HG03575 (cell line): Measurements from ENCODE around the gene LGALS12.
"Not testable (repeated sequence)": the region's sequence is repeated elsewhere in the genome, so short reads cannot be mapped to it uniquely, and the experiment has no call there.

Experiments
- ATAC-seq: cut with Tn5 transposase; IDR thresholded peaks from one replicate; pipeline ENCODE4 v1.9.1; 2021; ENCODE audit not compliant: unreplicated experiment, insufficient number of reproducible peaks, low FRiP score; ENCODE audit errors: extremely low read depth

The LGALS12 gene

GRCh38 chr11:63502252-63502820 is 3.5 kb upstream of the LGALS12 start:
- no peak for ATAC-seq

GRCh38 chr11:63503492-63503891 is 2.4 kb upstream of the LGALS12 start:
- ATAC-seq: no peak

GRCh38 chr11:63504054-63504453 is 1.8 kb upstream of the LGALS12 start:
- no peak for ATAC-seq

DNA sequence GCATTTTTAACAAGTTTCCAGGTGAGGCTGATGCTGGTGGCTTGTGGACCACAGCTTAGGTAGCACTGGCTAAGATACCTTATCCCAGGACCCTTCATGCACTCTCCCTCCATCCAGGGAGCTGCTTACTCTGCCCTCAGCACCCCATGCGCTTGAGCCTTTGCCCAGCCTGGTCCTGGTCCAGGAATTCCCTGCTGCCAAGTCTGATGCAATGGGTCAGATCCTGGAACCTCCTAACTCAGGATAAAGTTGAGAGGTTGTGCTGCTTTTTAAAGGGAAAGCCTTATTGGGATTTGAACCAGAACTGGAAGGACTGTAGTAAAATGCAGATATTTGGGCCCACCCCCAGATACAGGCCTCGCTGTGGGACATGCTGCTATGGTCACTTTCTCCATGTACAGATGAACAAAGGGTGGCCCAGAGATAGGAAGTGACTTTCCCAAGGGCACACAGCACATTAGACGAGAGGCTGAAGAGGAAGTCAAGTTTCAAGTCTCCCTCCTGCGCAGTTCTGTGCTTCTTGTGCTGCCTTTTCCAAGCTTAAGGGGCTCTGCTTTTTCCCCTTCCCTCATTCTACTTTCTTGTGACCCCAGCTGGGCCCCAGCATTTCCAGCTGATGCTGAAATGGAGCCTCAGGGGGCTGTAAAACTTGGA is 824 bp upstream of the LGALS12 start:
- no peak for ATAC-seq

GRCh38 chr11:63506876-63507275 is 992 bp downstream of the LGALS12 start:
- ATAC-seq: no peak

DNA sequence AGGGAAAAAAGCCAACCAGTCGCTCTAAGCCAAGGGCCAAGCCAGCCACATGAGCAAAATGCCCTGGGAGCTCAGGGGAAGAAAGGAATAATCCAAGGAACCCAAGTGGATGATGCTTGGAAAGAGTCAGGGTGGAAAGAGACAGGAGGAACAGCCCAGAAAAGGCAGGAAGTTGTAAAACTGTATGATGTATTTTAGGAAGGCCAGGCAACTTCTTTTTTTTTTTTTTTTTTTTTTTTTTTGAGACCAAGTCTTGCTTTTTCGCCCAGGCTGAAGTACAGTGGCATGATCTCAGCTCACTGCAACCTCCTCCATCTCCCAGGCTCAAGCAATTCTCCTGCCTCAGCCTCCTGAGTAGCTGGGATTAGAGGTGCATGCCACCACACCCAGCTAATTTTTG is 1.6 kb downstream of the LGALS12 start:
- no peak for ATAC-seq

DNA sequence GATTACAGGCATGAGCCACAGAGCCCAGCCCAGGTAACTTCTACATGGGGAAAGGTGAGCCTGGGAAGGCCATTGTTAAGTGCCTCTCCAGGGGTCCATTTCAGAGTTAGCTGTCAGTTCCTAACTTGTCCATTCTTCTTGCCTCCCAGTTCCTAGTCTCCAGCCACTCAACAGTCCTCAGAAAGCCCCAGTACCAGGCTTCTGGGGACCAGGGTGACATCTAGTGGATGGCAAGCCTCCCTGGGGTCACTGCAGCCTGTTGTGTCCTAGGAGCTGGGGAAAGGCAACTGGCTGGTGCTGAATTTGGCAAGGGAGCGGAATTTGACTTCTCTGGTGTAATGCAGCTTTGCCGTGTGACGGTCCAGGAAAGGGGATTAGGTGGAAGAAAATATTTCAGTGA is 2.1 kb downstream of the LGALS12 start:
- no peak for ATAC-seq

DNA sequence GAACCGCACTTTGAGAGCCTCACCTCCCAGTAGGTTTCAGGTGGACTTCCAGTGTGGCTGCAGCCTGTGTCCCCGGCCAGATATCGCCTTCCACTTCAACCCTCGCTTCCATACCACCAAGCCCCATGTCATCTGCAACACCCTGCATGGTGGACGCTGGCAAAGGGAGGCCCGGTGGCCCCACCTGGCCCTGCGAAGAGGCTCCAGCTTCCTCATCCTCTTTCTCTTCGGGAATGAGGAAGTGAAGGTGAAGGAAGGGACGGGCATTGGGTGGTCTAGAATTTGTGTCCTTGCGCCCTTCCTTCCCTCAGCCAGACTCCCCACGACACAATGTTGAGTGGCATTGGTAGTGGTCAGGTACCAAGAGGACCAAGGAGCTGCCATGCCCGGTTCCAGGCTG is 2.9 kb downstream of the LGALS12 start:
- ATAC-seq: no peak

- ATAC-seq: no peak
These were observed 4.6 kb downstream of the LGALS12 start for GRCh38 chr11:63510360-63511047.

- no peak for ATAC-seq
These were observed 5.3 kb downstream of the LGALS12 start for GRCh38 chr11:63511048-63511748.

DNA sequence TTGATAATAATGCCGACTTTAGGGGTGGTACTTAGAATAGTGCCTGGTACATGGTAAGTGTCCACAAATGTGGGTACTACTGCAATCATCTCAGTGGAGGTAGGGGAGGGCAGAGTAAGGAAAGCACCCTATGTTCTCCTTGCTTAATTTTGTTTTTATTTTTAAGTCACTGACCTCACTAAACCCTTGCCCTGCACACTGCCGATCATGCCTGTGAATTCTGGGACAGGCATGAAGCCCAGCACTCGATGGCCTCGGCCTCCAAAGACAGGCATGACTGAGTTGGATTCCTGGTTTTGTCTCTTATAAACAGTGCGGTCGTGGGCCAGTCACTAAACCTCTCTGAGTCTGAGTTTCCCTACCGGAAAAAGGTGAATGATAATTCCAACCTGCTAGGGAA is 6.9 kb downstream of the LGALS12 start:
- no peak for ATAC-seq

- no peak for ATAC-seq
These were observed 10.2 kb downstream of the LGALS12 start for GRCh38 chr11:63516109-63516508.

DNA sequence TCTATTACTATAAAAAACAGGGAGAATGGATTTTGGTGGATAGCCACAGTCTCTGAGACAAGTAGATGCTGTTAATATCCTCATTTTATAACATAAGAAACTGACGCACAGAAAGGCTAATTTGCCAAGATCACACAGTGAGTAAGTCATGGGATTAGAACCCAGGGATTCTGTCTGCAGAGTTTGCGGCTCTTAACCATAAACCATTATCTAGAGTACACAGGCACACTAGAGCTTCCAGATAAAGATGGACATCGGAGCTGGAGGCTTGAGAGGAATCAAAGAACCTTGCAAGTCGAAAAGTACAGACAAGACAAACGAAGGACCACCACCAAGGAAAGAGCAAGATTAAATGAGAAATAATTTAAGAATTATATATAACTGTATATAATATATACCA is 11.3 kb downstream of the LGALS12 start:
- no peak for ATAC-seq

DNA sequence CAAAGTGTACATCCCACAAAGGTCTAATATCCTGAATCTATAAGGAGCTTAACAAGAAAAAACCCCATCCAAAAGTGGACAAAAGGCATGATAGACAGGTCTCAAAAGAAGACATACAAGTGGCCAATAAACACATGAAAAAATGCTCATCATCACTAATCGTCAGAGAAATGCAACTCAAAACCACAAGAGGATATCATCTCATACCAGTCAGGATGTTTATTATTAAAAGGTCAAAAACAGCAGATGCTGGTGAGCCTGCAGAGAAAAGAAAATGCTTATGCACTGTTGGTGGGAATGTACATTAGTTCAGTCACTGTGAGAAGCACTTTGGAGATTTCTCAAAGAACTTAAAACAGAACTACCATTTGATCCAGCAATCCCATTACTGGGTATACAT is 12.7 kb downstream of the LGALS12 start:
- ATAC-seq: no peak

GRCh38 chr11:63520606-63521170 is 14.8 kb downstream of the LGALS12 start:
- no peak for ATAC-seq

DNA sequence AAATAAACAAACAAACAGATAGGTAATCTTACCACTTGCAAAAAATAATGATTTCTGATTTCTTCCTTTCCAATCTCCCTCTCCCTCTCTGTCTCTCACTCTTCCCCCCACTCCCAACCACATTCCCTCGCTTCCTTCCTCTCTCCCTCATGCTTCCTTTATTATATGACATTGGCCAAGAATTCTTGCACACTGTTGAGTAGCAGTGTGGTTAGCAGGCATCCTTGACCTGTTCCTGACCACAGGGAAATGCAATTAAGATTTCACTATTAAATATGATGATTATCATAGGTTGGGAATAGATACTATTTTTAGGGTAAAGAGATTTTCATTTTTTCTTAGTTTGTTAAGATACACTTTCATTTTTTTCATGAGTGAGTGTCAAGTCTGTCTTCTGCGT is 16.0 kb downstream of the LGALS12 start:
- no peak for ATAC-seq

DNA sequence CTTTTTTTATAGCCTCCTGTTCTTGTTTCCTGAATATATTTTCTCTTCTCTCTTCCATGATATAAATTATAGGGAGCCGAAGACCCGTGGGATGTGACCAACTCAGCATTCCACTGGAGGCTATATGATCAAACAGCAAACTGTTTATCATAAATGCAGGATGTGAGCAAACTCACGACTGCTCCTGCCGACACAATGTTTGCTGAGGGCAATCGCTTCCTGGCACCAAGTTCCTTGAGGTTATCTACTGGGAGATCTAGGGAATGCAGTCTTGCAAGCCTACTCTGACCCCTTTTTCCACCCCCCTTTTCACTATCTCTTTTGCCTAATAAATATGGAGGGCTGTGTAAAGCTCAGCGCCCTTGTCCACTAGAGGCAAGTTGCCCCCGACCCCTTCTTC is 17.3 kb downstream of the LGALS12 start:
- ATAC-seq: no peak

GRCh38 chr11:63527667-63528066 is 21.8 kb downstream of the LGALS12 start:
- ATAC-seq: no peak

DNA sequence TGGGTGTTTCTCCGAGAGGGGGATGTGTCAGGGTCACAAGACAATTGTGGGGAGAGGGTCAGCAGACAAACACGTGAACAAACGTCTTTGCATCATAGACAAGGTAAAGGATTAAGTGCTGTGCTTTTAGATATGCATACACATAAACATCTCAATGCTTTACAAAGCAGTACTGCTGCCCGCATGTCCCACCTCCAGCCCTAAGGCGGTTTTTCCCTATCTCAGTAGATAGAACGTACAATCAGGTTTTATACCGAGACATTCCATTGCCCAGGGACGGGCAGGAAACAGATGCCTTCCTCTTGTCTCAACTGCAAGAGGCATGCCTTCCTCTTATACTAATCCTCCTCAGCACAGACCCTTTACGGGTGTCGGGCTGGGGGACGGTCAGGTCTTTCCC is 22.3 kb downstream of the LGALS12 start:
- not testable (repeated sequence) for ATAC-seq
